TTC549 (cell line): ENCODE data around the gene CACNB1.
"Not testable (repeated sequence)": the region's sequence is repeated elsewhere in the genome, so short reads cannot be mapped to it uniquely, and the experiment has no call there.

Experiments
- FAIRE-seq: peaks from 2 replicates; lab custom pipeline; 2012; peaks lifted over from hg19 to GRCh38; lab: Jason Lieb, UNC

Gene CACNB1

DNA sequence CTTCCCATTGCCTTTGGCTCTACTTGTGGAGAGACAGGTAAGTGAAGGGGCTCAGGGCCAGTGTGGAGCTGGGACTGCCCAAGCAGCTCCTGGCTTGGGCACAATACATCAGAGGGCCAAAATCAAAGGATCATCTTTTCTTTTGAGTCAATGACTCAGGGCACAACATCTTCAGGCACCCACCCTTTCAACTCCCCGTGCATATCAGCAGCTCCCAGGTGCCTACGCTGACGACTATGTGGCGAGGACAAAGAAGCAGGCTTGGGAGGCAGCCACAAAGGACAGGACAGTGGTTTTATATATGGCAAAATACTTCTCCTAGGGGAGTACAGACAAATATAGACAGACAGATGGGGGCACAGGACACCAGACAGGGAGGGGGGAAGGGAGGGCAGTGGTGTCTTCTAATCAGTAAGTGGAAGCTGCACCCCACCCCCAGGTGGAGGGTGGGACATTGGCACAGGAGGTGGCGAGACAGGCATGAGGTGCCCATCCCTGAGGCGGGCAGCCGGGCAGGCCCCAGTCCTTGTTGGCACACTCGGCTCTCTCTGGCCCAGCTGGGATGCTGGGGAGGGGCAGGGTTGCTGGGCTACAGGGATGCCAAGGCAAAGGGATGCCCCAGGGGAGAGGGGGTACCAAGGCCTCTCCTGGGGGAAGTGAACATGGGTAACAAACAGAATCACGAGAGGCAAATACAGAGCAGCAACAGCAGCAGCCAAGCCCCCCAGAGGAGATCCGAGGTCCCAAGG is 23.8 kb downstream of the CACNB1 start:
- no peak for FAIRE-seq

DNA sequence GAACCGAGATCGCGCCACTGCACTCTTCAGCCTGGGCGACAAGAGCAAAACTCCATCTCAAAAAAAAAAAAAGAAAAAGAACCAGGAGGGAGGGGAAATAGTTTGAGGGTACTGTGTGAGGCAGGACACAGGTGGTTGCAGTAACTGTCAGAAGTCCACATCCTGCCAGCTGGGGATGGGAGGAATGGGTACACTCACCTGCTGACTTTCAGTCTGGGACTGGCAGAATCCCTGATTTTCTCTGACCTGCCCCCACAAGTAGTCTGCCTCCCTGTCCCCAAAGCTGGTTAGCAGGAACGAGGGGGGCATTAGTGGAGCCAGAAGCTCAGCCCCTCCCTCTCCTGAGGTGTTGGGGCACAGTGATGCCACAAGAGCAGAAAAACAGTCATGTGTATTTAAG is 24.4 kb downstream of the CACNB1 start:
- no peak for FAIRE-seq

DNA sequence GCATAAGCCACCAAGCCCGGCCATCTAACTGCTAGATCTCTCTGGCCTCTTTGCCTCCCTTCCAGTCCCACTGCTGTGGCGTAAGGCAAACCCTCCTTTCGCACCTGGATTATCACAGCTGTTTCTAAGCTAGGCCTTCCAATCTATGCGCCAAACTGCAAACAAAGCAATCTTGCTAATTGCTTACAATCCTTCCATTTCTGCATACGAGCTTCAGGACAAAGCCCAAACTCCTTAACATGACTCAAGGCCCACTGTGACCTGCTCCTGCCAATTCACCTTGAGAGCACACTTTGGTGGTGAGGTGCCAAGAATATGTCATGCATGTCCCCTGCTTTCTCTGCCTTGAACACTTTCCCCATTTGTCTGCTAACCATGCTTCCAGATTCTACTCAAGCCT is 25.5 kb downstream of the CACNB1 start:
- FAIRE-seq = no peak

DNA sequence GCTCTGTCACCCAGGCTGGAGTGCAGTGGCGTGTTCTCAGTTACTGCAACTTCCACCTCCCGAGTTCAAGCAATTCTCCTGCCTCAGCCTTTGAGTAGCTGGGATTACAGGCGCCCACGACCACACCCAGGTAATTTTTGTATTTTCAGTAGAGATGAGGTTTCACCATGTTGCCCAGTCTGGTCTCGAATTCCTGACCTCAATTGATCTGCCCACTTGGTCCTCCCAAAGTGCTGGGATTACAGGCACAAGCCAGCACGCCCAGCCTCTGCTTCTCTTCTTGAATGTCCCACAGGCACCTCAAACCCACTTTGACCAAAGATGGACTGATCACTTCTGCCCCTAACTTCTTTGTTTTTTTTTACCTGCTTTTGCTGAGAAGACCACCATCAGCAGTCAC is 26.9 kb downstream of the CACNB1 start:
- FAIRE-seq = no peak

DNA sequence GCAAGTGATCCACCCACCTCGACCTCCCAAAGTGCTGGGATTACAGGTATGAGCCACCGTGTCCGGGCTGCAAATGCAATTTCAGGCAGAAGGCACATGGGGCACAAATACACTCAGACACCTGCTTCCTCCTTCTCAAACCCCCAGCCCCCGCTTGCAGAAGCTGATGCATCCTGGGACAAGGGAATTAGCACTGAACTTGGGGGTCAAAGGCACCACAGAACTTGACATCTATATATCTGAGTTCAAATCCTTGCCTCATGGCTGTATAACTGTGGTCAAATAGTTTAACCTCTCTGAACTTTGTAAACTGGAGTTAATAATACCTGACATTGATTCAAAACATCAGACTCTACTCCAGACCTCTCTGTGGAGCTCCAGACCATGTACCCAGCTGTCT is 27.4 kb downstream of the CACNB1 start:
- no peak for FAIRE-seq

DNA sequence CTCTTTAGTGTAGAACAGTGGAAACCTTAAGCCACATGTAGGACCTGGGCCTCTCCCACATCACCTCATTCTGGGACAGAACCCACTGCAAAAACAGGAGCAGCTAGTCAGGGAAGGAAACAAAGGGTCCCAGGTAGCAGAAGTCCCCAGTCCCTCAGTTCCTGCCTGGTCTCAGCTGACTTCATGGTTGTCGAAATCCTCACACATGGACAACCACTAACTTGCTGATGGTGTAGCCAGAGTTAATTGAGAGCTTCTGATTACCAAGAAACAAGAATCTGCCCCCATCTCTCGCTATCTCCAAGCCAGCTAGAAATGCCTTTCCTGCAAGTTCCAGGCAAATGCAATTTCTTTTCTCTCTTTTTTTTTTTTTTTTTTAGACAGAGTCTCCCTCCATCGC is 28.0 kb downstream of the CACNB1 start:
- FAIRE-seq = no peak

DNA sequence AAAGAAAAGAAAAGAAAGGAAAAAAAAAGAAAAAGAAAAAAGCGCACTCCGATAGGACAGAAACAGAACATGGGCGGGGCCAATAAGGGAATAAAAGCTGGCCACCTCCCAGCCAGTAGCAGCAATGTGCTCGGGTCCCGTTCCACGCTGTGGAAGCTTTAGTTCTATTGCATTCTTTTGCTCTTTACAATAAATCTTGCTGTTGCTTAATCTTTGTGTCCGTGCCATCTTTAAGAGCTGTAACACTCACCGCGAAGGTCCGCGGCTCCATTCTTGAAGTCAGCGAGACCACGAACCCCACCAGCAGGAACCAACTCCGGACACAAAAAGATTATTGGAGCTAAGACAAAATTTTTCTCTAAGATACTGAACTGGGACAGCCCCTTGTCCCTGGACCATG is 28.4 kb downstream of the CACNB1 start:
- FAIRE-seq = no peak

DNA sequence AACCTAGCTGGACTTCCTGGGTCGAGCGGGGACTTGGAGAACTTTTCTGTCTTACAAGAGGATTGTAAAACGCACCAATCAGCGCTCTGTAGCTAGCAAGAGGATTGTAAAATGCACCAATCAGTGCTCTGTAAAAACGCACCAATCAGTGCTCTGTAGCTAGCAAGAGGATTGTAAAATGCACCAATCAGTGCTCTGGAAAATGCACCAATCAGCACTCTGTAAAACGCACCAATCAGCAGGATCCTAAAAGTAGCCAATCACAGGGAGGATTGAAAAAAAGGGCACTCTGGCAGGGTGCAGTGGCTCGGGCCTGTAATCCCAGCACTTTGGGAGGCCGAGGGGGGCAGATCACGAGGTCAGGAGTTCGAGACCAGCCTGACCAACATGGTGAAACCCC is 29.0 kb downstream of the CACNB1 start:
- FAIRE-seq = not testable (repeated sequence)

DNA sequence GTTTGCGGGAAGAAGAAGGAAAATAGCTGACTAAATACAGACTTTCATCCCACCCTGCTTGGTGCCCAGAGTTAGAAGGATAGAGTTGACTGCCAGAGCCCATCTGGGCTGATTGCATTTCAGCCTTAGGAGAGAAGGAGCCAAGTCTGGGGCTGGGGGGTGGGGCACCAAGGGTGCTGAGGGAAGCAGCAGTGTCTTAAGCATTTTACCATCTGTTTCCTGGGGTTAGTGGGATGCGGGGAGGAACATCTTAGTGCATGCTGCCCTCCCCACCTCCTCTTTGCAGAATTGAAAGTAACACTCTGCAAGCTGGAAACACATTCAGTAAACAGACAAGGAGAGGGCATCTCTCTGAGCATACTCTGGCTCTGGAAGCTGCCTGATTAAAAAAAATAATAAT is 30.0 kb downstream of the CACNB1 start:
- no peak for FAIRE-seq

DNA sequence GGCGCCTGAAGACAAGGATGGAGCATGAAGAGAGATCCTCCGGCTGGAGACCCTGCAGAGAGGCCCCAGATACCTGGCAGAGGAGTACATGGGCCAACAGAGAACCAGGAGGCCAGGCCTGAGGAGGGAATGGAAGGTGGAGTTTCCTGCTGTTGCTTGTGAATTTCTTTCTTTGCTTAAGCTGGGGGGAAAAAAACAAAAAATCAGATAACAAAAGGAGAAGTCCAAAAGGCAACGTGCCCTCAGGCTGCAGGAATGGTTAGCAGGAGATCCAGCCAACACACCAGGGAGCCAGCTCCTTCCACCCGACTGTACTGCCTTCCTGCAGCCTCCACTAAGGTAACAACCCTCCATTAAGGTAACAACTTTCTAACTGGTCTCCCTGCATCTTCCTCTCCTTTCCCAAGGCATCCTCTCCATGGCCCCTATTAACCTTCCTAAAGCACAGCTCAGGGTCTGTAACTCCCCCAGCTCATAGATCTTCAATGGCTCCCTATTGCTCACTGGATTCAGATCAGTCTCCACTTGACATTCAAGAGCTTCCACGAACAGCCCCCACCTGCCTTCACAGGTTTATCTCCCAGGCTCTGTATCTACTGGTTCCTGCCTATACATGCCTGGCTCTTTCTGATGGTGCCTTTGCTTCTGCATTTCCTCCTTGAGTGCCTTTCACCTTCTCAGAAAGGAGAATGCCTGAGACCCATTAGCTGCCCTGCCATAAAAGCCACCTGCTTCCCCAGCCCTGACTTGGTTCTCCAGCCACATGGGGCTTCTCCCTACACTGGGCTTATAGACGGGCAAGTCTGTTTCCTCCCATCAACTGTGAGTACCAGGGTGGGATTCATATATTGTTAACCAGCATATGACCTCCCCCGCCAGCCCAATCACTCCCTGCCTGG is 30.8 kb downstream of the CACNB1 start:
- FAIRE-seq = no peak

DNA sequence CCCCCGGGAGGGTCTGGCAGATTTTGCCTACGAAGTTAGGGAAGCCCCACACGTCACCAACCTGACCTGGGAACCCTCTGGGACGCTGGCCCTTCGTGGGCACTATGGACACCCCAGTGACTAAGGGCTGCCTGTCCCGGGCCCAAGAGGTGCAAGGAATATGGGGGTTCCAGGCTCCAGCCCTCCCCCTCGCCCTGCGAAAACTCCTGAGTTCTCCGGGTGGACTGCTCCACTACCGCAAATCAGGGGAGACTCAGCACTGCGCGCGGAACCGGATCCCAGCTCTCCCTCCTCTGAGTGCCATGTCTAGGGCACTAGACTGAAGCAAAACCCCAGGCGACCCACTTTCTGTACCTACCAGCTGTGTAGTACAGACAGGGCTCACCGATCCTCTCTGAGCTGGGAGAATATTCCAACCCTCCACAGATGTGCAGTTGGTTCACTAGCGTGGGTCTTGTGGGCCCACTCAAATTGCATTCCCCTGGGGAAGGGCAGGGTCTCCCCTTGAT is 31.6 kb downstream of the CACNB1 start, which contains the start of gene ARL5C:
Gene ARL5C, minus strand, starts transcription at position 321 of the 509 bp plus-strand sequence. CDS start 401 bp downstream, outside the sequence.
- no peak for FAIRE-seq

DNA sequence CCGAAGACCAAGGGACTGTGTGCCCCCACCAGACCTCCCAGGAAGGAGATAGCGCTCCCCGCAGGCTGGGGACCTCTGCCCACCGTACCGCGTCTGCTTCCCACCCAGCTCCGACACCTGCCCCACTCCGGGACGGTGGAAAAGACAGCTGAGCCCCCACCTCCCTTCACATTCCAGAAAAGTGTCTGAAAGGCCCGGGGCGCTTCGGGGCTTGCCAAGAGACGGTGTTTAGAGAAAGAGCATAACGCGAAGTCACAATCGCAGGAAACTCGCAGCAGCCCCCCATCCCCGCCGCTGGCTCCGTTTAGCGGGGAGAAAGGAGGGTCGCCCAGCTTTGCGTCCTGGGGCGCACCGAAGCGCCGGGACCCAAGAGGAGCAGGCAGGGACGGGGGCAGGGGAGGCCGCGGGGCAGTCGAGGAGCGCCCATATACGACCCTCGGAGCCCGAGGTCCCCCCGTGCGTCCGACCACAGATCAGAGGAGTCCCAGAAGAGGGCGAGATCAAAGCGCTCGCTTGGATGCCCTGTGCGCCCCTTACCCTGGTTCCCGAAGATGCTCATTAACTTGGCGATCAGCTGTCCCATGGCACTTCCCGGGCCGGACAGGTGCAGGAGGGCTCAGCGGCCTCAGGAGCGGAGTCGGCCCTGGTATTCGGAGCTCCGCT is 32.2 kb downstream of the CACNB1 start:
- FAIRE-seq = no peak

DNA sequence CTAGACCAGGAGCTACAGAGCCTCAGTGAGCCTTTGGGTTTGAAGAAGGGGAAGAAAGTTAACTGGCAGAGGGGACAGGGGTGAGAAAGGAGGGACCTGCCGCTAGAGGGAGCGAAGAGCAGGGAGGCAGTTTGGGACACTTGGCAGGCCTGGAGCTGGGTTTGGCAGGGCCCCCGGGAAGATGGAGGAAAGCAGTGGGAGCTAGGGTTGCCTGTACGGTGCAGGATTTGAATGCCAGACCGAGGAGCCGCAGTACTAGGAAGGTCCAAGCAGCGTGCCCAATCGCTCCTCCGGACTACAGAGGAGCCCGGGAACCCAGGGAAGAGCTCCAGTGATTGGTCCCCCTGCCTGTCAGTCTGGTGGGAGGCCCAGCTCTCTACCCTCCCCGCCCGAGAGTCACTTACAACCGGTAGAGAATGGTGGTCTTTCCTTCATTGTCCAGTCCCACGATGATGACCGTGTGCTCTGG is 32.8 kb downstream of the CACNB1 start:
- FAIRE-seq = no peak

DNA sequence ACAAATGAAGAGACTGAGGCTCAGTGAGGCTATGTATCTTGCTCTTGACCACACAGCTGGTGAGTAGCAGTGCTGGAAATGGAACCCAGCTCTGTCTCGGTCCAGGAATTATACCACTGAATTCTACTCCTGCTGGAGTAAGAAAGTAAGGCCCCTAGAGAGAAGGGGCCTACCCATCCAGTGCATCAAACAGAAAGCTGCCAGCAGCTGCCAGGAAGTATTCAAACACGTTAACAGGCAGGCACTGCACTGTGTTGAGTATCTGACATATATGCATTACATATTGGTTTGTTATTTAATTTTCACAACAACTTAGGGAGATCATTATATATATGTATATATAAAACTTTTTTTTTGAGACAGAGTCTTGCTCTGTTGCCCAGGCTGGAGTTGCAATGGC is 35.5 kb downstream of the CACNB1 start:
- no peak for FAIRE-seq

DNA sequence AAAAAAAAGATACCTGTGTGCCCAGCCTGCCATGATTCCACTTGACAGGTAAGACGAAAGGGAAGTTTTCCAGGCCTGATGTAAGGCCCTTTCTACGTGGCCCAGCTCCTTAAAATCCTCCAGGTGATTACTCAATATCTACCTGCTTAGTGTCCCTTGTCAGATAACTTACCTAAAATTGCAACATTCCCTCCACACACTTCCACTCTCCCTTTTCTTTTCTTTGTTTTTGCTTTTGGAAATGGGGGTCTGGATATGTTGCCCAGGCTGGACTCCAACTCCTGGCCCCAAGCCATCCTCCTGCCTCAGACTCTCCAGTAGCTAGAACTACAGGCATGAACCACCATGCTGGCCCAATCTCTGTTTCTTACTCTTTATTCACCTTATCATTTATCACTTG is 38.8 kb downstream of the CACNB1 start:
- FAIRE-seq = no peak

DNA sequence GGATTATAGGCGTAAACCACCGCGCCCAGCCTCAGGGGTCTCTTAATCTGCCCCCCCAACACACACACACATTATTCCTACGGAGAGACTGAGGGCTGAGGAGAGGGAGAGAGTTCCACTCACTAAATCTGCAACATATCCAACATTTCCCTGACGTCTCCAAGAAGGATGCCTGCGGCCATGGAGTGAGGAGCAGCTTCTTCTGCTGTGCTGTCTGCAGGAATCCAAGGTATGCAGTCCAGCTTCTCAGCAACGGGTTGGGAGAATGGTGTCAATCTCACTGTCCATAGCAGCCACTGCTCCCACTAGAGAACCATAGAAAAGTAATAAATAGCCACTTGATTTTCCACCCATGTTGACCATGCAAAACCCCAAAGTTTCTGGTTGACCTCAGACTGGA is 41.0 kb downstream of the CACNB1 start:
- no peak for FAIRE-seq

DNA sequence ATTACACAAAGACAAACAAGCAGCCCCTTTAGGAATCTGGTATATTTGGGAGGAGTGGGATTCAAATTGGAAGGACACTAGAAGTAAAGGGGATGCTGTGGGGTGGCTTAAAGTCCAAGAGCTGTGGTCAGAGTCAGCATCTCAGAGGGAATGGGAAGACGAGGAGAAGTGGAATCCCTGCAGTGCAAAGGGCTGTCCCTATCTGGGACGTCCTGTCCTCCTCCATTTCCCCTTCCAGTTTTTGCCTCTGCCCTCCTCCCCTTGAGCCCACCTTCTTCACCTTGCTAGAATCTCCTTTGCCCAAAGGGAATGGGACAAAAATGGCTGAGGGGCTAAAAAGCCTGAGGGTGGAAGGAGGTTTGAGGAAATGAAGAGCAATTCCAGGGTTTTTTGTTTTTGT is 41.8 kb downstream of the CACNB1 start:
- FAIRE-seq = no peak

DNA sequence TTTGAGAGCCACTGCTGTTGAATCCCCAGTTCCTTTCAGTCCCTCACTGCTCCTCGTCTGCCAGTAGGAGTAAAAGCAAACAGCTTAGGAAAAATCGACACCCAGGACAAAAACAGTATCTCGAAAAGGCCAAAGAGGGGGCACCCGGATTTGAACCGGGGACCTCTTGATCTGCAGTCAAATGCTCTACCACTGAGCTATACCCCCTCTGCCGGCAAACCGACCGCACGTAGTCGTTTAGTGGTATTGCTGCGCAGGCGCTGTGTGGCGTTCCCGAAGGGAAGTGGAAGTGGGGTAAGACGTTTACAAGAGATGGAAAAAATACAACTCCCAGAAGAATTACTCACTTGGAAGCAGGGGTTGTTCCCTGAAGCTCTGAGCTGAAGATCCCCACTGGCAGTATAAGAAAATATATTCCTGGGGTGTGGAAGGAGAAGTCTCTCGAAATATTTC is 43.8 kb downstream of the CACNB1 start:
- FAIRE-seq = no peak

DNA sequence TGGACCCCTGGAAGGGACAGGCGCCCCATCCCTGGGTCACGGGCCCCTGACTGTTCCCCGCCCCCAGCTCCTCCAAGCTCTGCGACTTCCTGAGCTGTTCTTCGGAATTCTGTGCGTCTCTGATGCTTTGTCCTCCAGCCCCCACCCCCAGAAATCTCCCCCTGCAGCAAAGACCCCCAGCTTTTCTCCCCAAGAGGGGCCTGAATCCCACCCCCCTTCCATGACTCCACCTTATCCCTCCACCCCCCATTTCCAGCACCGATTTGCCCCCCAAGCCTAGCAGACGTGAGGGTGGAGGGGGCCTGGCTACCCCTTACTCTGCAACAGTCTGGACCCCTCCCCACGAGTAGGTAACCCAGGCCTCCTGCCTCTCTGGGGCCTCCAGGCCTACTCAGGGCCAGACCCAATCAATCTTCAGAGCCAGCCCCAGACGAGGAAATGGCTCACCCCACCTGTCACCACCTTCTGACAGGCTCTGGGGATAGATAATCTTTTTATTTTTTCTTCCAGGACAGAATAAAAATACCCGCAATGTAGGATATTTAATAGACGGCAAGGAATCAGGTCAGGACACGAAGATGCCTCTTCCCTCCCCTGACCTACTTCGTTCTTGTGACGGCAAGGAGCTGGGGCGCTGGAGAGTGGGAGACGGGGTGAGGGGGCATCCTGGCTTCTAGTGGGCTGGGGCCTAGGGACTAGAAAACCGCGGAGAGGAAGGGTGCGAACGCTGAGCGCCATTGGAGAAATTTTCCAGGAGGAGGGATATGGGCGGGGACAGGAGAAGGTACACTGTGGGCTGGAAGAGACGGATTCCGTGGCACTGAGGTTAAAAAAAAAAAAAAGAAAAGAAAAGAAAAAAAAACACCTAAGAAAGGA is 45.3 kb downstream of the CACNB1 start:
- FAIRE-seq = no peak

DNA sequence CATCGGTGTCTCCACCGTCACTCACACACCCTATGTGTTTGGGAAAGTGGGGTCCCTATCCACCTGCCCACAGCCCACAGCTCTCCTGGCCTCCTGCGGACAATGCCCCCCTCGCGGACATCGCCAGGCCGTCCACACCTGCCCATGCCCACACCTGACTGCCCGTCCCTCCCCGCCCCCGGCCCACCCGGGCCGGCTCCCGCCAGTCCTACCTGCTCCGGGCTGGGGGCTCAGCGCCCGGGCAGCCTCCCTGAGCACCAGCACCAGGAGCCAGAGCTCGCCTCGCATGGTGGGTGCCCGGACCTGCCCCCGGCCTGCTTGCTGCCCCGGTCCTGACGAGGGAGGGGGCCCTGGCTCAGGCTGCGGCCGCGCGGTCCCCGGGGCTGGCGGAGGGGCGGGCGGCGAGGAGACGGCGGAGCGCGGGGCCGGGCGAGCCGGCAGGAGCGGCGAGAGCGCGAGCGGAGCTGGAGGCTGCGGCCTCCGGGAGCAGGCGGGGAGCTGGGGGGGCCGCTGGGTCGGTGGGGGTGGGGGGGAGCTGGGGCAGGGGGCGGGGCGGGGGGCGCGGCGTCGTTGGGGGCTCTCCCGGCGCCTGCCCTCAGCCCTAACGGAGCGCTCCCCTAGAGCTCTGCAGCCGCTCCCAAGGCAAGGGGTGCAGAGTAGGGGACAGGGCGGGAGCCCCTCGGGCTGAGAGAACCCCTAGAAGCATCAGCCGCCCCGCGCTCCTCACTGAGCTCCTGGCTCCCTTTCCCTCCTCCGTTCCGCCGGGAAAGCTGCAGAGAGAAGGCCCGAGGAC is 46.1 kb downstream of the CACNB1 start, which contains the start of gene PLXDC1:
Gene PLXDC1, minus strand, starts transcription at position 488 of the 793 bp plus-strand sequence. Its CDS starts 200 bp downstream, at position 288.
- FAIRE-seq = no peak

DNA sequence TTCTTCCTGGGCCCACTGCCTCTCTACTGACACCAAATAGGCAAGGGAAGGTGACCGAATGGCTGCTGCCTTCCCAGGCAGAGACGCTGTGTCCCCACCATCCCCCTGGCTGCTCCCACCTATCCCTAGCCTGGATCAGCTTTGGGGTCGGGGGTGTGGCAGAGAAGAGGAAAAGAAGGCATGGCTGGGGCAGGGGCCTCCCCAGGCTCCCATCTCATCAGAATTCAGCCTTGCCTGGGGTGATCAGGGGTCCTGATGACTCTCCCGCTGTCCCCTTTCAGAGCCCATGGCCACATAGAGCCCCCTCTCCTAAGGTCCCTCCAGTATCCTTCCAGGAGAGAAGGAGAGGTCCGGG is 46.7 kb downstream of the CACNB1 start:
- FAIRE-seq = no peak
